NOMO-1 treated with dmso at 0.1 percent for 144 hours (cell line): ENCODE measurements around the gene ZFP62.
"Not testable (repeated sequence)": the region's sequence is repeated elsewhere in the genome, so short reads cannot be mapped to it uniquely, and the experiment has no call there.

ENCODE experiments used
- DNase-seq: peaks from one replicate; lab custom pipeline; 2025; ENCODE audit not compliant: unreplicated experiment; lab: John Stamatoyannopoulos, UW

ZFP62 gene

GRCh38 chr5:180831139-180832093, 29.7 kb downstream of the ZFP62 start:
- DNase-seq = peak; percentile 53

DNA sequence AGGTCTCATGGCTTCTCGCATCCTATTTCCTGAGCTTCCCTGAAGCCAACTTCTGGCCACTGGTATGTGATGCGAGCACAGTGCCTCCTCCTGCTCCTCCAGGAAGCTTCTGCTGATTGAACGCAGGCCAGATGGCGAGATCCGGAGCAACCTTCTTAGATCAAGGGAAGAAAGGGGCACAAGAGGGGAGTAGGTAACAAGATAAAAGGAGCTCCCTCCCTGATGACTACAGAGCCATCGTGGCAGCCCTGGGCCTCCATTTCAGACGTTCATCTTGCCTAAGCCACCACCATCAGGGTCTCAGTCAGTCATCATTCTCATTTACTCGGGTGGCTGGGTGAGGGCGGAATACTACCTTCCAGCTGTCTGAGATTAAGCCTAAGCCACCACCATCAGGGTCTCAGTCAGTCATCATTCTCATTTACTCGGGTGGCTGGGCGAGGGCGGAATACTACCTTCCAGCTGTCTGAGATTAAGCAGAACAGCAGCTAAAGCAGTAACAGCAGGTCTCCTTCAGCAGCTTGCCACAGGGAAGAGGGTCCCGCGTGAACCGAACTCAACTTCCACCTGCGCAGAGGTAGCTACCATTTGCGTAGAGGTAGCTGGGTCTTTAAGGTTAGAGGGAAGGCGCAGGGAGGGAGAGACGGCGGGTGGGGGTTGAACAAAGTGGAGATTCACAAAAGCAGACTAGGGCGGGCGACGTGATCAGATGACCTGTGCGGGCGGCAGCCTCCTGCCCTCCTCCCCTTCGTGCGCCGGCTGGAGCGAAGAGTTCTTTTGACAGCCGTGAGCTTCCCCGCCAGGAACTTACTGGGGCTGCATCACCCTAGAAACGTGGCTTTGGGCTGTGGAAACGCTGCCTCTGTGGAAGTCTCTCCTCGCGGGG, 30.6 kb downstream of the ZFP62 start:
- peak; percentile 39 for DNase-seq

GRCh38 chr5:180829726-180830125, 31.4 kb downstream of the ZFP62 start:
- no peak for DNase-seq

DNA sequence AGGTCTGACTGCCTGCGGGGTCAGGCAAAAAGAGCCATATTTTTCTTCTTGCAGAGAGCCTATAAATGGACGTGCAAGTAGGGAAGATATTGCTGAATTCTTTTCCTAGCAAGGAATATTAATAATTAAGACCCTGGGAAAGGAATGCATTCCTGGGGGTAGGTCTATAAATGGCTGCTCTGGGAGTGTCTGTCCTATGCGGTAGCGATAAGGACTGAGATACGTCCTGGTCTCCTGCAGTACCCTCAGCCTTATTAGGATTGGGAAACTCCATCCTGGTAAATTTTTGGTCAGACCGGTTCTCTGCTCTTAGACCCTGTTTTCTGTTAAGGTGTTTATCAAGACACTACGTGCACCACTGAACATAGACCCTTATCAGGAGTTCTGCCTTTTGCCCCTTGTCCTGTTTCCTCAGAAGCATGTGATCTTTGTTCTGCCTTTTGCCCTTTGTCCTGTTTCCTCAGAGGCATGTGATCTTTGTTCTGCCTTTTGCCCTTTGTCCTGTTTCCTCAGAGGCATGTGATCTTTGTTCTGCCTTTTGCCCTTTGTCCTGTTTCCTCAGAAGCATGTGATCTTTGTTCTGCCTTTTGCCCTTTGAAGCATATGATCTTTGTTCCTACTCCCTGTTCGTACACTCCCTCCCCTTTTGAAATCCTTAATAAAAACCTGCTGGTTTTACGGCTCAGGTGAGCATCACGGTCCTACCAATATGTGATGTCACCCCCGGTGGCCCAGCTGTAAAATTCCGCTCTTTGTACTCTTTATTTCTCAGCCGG, 32.1 kb downstream of the ZFP62 start:
- DNase-seq = not testable (repeated sequence)

GRCh38 chr5:180827374-180827773, 33.7 kb downstream of the ZFP62 start:
- DNase-seq = not testable (repeated sequence)

- DNase-seq = no peak
These were observed 35.1 kb downstream of the ZFP62 start for GRCh38 chr5:180825768-180826525.

DNA sequence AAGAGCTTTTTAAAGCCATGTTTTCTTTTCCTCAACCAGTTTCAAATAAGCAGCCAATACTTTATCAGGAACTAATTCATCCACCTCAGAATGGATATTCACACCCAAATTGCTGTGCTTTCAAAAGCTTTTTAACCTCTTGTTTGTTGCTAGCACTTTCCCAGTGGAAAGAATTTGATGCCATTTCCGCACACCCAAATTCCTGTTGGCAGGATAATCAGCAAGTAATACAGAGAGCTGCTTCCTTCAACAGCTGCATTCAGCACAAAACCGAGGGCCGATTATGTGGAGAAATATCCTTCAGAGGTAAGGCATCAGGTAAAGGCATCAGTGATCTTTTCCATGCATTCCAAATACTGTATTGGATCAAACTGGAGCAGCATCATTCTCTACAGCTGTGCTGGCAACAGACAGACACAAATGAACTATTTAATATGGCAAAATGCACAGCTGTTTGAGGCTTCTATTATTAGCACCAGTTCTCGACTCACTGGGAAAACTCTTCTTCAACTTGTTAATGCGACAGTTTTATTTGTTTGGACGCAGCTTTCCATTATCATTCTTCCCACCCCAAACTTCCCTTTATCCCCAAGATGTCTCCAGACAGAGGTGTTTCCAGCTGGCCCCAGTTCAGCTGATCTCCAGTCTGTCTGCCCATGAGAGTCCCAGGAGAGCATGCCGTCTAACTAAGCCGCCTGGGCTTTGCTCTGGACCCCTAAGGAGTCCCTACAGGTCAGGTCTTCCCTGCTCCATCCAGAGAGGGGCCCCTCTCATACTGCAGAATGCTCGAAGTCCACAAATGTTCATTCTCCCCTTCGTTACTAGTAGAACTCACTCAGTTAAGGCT, 36.2 kb downstream of the ZFP62 start:
- DNase-seq = no peak

DNA sequence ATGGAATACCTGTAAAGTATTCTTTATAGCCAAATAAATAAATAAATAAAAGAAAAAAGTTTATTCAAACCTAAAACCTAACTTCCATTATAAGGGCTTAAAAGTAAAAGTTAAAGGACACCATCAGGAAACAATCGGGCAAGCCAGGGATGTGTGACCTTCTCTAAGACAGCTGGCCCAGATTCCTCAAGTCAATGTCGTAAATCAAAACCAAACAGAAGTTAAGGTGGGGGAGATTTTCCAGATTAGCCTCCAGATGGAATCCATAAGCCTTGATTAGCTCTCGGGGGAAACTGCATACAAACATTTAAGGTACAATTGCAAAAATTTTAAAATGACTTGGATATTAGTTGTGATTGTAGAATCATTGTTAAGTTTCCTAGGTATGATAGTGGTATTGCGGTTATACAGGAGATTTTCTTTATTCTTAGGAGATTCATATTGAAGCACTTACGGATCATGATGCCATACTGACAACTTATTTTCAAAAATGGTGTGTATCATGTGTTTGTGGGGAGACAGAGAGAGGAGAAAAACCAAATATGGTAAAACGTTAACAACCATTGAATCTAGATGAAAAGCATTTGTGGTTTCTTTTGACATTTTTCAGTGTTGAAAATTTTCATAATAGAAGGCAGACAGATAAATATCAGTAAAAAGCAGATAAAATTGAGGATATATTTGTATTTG, 37.0 kb downstream of the ZFP62 start:
- DNase-seq = no peak

DNA sequence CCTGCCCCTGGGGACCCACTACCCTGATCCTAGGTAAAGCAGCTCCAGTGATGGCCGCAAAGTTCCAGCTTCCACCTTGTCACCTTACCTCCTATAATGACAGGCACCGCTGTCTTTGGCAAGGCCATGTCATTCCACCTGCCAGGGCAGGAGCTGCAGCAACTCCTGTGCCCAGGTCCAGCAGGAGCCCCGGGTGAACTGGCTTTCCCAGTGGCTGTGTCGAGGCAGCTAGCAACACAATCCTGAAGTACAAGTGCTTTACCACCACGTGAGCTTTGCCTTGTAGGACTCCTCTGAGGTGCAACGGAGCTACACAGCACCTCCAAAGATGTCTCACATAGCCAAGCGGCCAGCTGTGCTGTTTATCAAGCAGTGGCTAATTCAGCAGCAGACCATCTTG, 37.7 kb downstream of the ZFP62 start:
- no peak for DNase-seq

DNA sequence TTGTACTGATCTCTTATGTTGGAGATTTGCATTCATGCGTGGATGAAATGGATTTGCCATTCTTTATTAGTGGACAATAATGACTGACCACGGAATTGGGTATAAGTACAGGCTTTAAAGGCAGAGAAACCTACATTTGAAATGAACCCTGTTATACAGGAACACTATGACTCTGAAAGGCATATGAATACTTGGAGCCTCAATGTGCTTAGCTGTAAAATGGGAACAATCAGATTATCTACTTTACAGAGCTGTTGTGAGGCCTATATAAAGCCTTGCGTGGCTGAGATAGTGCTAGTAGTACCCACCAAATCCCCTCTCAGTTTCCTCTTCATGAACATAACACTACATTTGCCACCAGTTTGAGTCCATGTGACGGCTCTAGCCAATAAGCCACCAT, 39.5 kb downstream of the ZFP62 start:
- no peak for DNase-seq

- DNase-seq = peak; percentile 42
These were observed 40.2 kb downstream of the ZFP62 start for GRCh38 chr5:180820788-180821321.

DNA sequence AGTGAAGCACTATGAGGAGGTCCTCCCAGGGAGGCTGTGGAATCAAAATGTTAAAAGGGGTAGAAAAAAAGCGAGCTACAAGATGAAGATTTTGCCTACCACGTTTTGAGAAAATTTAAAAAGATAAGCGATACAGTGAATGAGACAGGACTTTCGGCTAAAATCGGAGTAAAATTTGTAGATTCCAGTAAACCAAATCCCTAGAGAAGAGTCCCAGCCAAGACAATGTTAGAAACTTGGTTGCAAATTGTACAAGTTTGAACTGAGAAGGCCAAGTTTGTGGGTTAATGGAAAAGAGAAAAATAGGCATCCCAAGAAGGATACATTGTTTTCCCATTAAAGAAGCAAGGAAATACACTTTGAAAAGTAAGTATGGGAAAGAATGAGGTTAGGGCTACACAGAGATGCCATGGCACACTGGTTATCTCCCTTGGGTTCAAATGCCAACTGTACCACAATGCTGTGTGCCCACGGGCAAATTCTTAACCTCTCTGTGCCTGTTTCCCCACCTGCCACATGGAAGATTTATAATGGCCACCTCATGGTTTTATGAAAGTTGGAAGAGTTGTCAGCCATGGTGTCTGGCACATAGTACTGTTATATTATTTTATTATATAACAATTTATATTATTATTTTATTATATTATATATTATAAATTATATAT, 42.3 kb downstream of the ZFP62 start:
- no peak for DNase-seq

DNA sequence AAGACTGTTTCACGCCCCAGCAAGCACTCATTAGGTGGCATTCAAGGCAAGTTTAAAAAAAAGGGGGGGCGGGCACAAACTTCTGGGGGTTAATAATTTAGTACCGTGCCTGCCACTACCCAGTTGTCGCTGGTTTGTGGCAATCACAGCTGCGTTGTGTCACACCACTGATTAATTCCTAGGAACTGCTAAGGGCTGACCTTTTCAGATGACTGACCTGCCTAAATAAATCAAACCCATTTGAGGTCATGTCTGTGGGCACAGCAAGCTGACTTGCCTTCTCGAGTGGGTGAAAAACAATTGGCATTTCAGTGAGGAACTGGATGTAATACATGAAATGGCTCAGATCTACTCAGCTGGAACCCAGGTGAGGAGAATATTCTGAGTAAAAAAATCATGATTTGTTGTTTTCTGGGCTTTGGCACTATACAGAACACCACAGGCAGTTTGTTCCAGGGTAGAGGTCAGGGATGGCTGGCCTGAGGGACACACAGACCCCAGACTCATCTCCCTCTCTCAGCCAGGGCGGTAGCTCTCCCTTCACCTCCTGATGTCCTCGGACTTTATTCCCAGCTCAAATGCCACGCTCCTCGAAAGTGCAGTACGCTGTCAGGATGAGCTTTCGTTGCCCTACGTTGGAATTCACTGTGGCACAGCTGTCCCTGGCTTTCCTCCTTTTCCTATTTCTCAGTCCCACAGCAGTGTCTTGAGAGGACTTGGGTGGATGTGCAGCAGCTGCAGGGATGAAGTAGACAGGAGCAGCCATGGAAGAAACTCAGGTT, 43.0 kb downstream of the ZFP62 start:
- no peak for DNase-seq

GRCh38 chr5:180816608-180817534, 44.2 kb downstream of the ZFP62 start:
- DNase-seq = no peak

DNA sequence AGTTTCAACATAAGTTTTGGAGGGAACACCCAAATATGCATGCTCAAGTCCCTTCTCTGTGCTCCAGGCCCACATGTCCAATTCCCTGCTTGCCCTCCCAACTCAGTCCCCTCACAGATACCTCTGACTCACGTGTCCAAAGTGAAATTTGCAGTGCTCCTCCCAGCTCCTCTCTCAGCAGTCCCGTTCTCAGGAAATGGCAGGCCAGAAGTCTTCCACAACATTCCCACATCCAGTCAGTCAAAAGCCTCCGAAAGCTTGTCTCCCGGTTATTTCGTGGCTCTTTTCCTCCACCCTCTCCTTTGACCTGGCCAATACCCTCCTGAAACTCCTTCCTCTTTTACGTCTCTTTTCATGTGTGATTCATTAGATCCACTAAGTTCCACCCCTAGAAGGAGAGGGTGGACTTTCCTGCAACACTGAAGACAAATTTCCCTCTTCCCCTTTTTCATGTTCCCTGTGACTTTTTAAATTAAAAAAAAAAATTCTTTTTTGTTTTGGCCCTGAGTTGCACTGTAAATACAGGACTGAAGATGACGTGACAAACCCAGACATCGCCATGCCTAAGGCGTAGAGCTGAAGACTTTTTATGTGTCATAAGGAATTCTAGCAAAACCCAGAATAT, 45.7 kb downstream of the ZFP62 start:
- DNase-seq = peak; percentile 38

DNA sequence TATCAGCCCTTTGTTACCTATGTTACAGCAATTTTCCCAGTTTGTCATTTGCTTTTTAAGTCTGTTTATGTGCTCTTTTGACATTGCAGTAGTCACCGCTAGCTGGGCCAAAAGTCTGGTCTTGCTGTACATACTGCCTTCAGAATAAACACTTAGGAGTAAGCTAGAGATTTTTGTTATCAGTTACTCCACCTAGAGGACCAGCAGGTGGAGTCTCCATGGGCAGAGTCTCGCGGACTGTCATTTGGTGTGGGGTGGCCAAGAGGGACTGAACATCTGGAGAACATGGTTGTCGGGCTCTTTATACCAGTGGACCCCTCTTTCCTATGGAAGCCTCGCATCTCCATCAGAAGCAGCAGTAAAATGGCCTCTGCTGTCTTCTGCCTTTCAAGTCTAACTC, 47.7 kb downstream of the ZFP62 start:
- DNase-seq = no peak
